Measurements from ENCODE around the gene FBXO22. TPM values are rescaled to one million over a fixed set of nuclear protein-coding genes. Genes with fewer than 3 reads are reported as not detected.

Gene FBXO22
- total RNA-seq, 2 experiments from 2014 or later, result 23.5 to 33.6 TPM

DNA sequence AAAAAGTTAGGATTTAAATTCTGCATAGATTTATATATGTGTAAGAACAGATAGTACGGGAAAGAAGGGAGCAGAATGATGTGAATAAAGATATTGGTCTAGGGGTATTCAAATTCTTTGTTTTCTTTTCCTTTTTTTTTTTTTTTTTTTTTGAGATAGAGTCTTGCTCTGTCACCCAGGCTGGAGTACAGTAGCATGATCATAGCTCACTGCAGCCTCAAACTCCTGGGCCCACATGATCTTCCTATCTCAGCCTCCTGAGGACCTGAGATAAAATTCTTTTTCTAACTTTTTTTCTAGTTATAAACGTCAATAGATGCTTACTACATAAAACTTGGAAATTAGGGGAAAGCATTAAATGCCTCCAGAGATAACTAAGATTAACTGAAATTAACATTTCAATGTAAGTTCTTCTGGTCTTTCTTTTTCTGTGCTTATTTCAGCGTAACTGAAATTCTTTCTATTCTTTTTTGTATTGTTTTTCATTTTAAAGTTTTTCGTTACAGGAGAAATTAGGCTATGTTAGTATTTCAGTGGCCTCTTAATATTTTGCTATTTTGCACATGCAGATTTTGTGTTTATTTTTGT, 31.2 kb upstream of the FBXO22 start:
- Histone ChIP-seq H3K4me1 (ENCODE audit: insufficient read depth, low read length, poor library complexity, severe bottlenecking) (no peaks in the 10 kb centered on the region), H3K9me3 (ENCODE audit: low read length) (no peaks in the 10 kb centered on the region), H4K20me1 (ENCODE audit: insufficient read depth, low read length) (no peaks in the 10 kb centered on the region), H3K4me2 (ENCODE audit: low read length) (no peak overlapping the region), H3K9me2 (ENCODE audit: insufficient read depth, low read length) (no peaks in the 10 kb centered on the region), H3K36me3 (ENCODE audit: insufficient read depth, low read length) (peaks cover 46% of the 10 kb centered on the region), H3K79me2 (ENCODE audit: insufficient read depth, low read depth, low read length) (no peaks in the 10 kb centered on the region), H3K27ac (ENCODE audit: low read depth, low read length, poor library complexity, severe bottlenecking) (no peak overlapping the region), H3K4me3 (ENCODE audit: low read depth, low read length, poor library complexity, severe bottlenecking) (no peak overlapping the region), H2AFZ (ENCODE audit: low read length) (no peak overlapping the region)
- POLR2A ChIA-PET, result interaction anchor here (0.6 kb wide), 1 partner anchor 32 kb away, joined by 6 read pairs; no protein-coding TSS in a partner anchor
- BruUV-seq (replicated peaks), result no TSS peak
- no peak for DNase-seq (ENCODE audit: low spot score)
- CTCF ChIA-PET (ENCODE audit: unreplicated experiment), result no interaction called here
- TF ChIP-seq, protein P1, sequence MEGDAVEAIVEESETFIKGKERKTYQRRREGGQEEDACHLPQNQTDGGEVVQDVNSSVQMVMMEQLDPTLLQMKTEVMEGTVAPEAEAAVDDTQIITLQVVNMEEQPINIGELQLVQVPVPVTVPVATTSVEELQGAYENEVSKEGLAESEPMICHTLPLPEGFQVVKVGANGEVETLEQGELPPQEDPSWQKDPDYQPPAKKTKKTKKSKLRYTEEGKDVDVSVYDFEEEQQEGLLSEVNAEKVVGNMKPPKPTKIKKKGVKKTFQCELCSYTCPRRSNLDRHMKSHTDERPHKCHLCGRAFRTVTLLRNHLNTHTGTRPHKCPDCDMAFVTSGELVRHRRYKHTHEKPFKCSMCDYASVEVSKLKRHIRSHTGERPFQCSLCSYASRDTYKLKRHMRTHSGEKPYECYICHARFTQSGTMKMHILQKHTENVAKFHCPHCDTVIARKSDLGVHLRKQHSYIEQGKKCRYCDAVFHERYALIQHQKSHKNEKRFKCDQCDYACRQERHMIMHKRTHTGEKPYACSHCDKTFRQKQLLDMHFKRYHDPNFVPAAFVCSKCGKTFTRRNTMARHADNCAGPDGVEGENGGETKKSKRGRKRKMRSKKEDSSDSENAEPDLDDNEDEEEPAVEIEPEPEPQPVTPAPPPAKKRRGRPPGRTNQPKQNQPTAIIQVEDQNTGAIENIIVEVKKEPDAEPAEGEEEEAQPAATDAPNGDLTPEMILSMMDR (conservative IDR thresholded peaks at IDR 0.05; ENCODE audit: low read length), result no peak
- TF ChIP-seq EZH2phosphoT487 (IDR thresholded peaks at IDR 0.05; ENCODE audit: borderline replicate concordance, low read depth, low read length), result no peak
- intact Hi-C loops (cut with micrococcal nuclease; ENCODE audit: unreplicated experiment), result no loop called here

DNA sequence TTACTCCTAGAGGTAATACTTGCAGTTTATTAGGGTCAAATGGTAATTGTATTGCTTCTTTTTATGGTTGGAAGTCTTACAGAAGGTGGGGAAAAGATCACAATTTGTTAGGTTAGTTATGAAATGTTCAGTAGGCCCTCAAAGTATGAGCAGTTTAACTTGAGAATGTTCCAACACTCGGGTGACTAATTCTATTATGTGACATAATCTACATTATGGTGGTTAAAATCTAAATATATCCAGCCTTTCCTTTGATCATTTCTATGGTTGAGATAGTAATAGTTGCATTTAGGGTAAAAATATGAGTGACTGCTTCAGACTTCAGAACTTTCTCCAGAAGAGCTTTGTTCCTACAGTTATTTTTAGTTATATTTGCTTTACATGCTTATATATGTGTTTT, 19.6 kb upstream of the FBXO22 start:
- intact Hi-C loops (cut with micrococcal nuclease; ENCODE audit: unreplicated experiment), result no loop called here
- no peaks in the 10 kb centered on the region for H3K4me1 ChIP-seq (ENCODE audit: insufficient read depth, low read length, poor library complexity, severe bottlenecking)
- TF ChIP-seq, protein P1 (conservative IDR thresholded peaks at IDR 0.05; ENCODE audit: low read length), result no peak
- no peak for TF ChIP-seq EZH2phosphoT487 (IDR thresholded peaks at IDR 0.05; ENCODE audit: borderline replicate concordance, low read depth, low read length)
- no peak overlapping the region for H3K4me3 ChIP-seq (ENCODE audit: low read depth, low read length, poor library complexity, severe bottlenecking)
- no peak overlapping the region for H2AFZ ChIP-seq (ENCODE audit: low read length)
- DNase-seq (ENCODE audit: low spot score), result no peak
- POLR2A ChIA-PET, result interaction anchor here (1.0 kb wide), 1 partner anchor 14 kb away, joined by 5 read pairs; no protein-coding TSS in a partner anchor
- peaks cover 34% of the 10 kb centered on the region for H3K36me3 ChIP-seq (ENCODE audit: insufficient read depth, low read length)
- CTCF ChIA-PET (ENCODE audit: unreplicated experiment), result no interaction called here
- BruUV-seq (replicated peaks), result no TSS peak
- no peak overlapping the region for H3K27ac ChIP-seq (ENCODE audit: low read depth, low read length, poor library complexity, severe bottlenecking)
- H3K4me2 ChIP-seq (ENCODE audit: low read length), result no peak overlapping the region
- H3K9me2 ChIP-seq (ENCODE audit: insufficient read depth, low read length), result no peaks in the 10 kb centered on the region
- H3K9me3 ChIP-seq (ENCODE audit: low read length), result no peaks in the 10 kb centered on the region
- no peaks in the 10 kb centered on the region for H4K20me1 ChIP-seq (ENCODE audit: insufficient read depth, low read length)
- H3K79me2 ChIP-seq (ENCODE audit: insufficient read depth, low read depth, low read length), result no peaks in the 10 kb centered on the region

DNA sequence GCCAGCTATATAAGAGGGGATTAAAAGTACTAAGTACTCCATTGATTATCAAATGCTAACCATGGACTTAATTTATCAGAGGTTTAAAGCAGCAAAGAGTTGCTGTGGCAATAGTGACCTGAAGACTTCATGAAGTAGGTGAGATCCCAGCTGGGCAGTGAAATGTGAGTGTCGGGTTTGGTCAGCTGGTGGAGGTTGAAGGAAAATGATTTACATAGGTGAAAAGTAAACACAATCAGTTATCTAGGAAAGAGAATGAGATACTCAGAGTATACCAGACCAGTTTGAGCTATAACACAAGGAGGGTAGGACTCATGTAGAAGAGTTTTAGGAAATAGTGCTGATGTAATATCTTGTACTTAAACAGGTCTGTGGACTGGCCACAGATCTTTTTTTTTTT, 16.5 kb upstream of the FBXO22 start:
- Histone ChIP-seq H2AFZ (ENCODE audit: low read length) (no peak overlapping the region), H3K79me2 (ENCODE audit: insufficient read depth, low read depth, low read length) (no peaks in the 10 kb centered on the region), H3K36me3 (ENCODE audit: insufficient read depth, low read length) (peaks cover 34% of the 10 kb centered on the region), H4K20me1 (ENCODE audit: insufficient read depth, low read length) (no peaks in the 10 kb centered on the region), H3K4me3 (ENCODE audit: low read depth, low read length, poor library complexity, severe bottlenecking) (no peak overlapping the region), H3K9me2 (ENCODE audit: insufficient read depth, low read length) (no peaks in the 10 kb centered on the region), H3K27ac (ENCODE audit: low read depth, low read length, poor library complexity, severe bottlenecking) (no peak overlapping the region), H3K4me1 (ENCODE audit: insufficient read depth, low read length, poor library complexity, severe bottlenecking) (no peaks in the 10 kb centered on the region), H3K4me2 (ENCODE audit: low read length) (no peak overlapping the region), H3K9me3 (ENCODE audit: low read length) (no peaks in the 10 kb centered on the region)
- BruUV-seq (replicated peaks), result no TSS peak
- intact Hi-C loops (cut with micrococcal nuclease; ENCODE audit: unreplicated experiment), result no loop called here
- ChIA-PET POLR2A (interaction anchor here (0.5 to 1.3 kb wide), 3 partner anchors 13 to 639 kb away, joined by 3 read pairs; no protein-coding TSS in a partner anchor), CTCF (ENCODE audit: unreplicated experiment) (no interaction called here)
- no peak for DNase-seq (ENCODE audit: low spot score)
- TF ChIP-seq, protein P1 (conservative IDR thresholded peaks at IDR 0.05; ENCODE audit: low read length), result no peak
- no peak for TF ChIP-seq EZH2phosphoT487 (IDR thresholded peaks at IDR 0.05; ENCODE audit: borderline replicate concordance, low read depth, low read length)
